Activated CD4-positive, alpha-beta memory T cell treated with anti-CD3 and anti-CD28 coated beads for 36 hours (primary cell): ENCODE results near the gene MTMR12. TPM values are rescaled to one million over a fixed set of nuclear protein-coding genes. Genes with fewer than 3 reads are reported as not detected.

Experiments
- CTCF ChIA-PET: fragments of 350-600 bp; sonication (Branson Sonifier 250); formaldehyde crosslinking; loops from one replicate; lab custom pipeline; 2021; ENCODE audit warnings: antibody characterized with exemption, inconsistent platforms; lab: Charles Lee
- POLR2A ChIA-PET: fragments of 350-600 bp; sonication (Branson Sonifier 250); formaldehyde crosslinking; loops from one replicate; lab custom pipeline; 2021; ENCODE audit warnings: antibody characterized with exemption; lab: Charles Lee
- DNase-seq: peaks from one replicate; pipeline ENCODE4 v3.0.0-alpha.2; 2020
- H3K27ac Mint-ChIP-seq: one replicate; pipeline ENCODE4 v1.8.0; 2021; ENCODE audit warnings: mixed read lengths
- H3K27me3 Mint-ChIP-seq: one replicate; pipeline ENCODE4 v1.8.0; 2021; ENCODE audit warnings: mixed read lengths
- H3K36me3 Mint-ChIP-seq: one replicate; pipeline ENCODE4 v1.8.0; 2021; ENCODE audit warnings: mixed read lengths
- H3K4me1 Mint-ChIP-seq: one replicate; pipeline ENCODE4 v1.8.0; 2021; ENCODE audit warnings: low read depth, mixed read lengths
- H3K4me3 Mint-ChIP-seq: one replicate; pipeline ENCODE4 v1.8.0; 2021; ENCODE audit warnings: mild to moderate bottlenecking, mixed read lengths
- H3K9me3 Mint-ChIP-seq: one replicate; pipeline ENCODE4 v1.8.0; 2021; ENCODE audit warnings: mixed read lengths
- intact Hi-C: fragments of 100-400 bp; cut with micrococcal nuclease; formaldehyde crosslinking; loops from one replicate; pipeline ENCODE4 v1.15.1; 2023
- total RNA-seq, 2 experiments: library from RNA; stranded (reverse); gene quantifications; one replicate each; pipeline ENCODE4 v1.2.3, GENCODE V29; 2021

Gene MTMR12
- total RNA-seq, 2 experiments from 2014 or later, result 22.3 to 22.4 TPM

DNA sequence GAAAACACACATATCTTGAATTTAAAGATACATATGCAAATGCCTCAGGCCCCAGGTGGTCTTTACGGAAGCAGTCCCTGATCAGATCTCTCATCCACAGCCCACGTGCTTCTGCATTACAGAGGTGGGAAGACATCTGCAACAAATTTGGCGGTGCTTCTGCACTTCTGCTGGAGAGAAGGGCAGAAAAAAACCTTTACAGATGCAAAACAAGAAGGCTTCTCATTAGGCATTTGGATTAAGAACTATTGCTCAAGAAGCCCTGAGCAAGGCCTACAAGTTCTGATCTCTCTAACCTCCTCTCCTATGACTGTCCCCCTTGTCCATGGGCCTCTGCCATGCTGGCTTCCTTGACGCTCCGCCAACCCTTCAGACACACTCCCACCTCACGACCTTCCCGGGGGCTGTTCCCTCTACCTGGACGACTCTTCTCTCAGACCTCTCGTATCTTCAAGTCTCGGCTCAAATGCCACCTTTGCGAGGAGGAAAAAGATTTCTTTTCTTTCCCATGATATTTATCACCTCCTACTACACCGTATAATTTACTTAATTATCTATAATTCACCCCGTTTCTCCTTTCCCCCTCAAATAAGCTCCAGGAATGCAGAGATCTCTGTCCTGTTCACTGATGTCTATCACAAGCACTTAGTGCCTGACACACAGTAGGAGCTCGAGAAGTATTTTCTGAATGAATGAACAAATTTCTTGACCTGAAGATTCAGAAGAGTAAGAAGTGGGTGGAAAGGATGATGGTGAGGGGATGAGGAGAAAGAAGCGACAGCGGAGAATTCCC lies 1.1 kb downstream of the MTMR12 start:
- no peaks in the 10 kb centered on the region for H3K9me3 Mint-ChIP-seq
- POLR2A ChIA-PET, result interaction anchor here (1.9 kb wide), 1 partner anchor 14 kb away, joined by 5 read pairs; no protein-coding TSS in a partner anchor
- intact Hi-C loops, result loop anchor here (5.0 to 10.0 kb wide), 3 partner anchors 49 to 777 kb away; partner anchors contain the start of genes C5orf22 and DROSHA
- peaks cover 4% of the 10 kb centered on the region for H3K36me3 Mint-ChIP-seq
- H3K27ac Mint-ChIP-seq, result peak overlapping the region; percentile 53
- no peaks in the 10 kb centered on the region for H3K27me3 Mint-ChIP-seq
- no peak for DNase-seq
- H3K4me1 Mint-ChIP-seq, result peaks cover 26% of the 10 kb centered on the region
- peak overlapping the region; percentile 86 for H3K4me3 Mint-ChIP-seq
- CTCF ChIA-PET, result interaction anchor here (0.9 to 1.1 kb wide), 2 partner anchors 27 to 195 kb away, joined by 3 read pairs; no protein-coding TSS in a partner anchor

DNA sequence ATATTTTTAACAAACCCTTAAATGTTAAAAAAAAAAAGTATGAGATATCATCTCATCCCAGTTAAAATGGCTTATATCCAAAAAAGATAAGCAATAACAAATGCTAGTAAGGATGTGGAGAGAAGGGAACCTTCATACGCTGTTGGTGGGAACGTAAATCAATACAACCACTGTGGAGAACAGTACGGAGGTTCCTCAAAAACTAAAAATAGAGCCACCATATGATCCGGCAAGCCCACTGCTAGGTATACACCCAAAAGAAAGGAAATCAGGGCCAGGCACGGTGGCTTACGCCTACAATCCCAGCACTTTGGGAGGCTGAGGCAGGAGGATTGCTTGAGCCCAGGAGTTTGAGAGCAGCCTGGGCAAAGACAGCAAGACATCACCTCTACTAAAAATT lies 3.0 kb downstream of the MTMR12 start:
- Mint-ChIP-seq H3K27ac (no peak overlapping the region), H3K4me3 (no peak overlapping the region), H3K36me3 (peaks cover 5% of the 10 kb centered on the region), H3K9me3 (no peaks in the 10 kb centered on the region), H3K4me1 (peaks cover 37% of the 10 kb centered on the region), H3K27me3 (no peaks in the 10 kb centered on the region)
- DNase-seq, result no peak
- ChIA-PET POLR2A (no interaction called here), CTCF (interaction anchor here (1.0 to 1.9 kb wide), 2 partner anchors 20 to 77 kb away, joined by 3 to 8 read pairs; no protein-coding TSS in a partner anchor)
- intact Hi-C loops, result loop anchor here (5.0 to 10.0 kb wide), 3 partner anchors 47 to 775 kb away; partner anchors contain the start of genes C5orf22 and DROSHA

DNA sequence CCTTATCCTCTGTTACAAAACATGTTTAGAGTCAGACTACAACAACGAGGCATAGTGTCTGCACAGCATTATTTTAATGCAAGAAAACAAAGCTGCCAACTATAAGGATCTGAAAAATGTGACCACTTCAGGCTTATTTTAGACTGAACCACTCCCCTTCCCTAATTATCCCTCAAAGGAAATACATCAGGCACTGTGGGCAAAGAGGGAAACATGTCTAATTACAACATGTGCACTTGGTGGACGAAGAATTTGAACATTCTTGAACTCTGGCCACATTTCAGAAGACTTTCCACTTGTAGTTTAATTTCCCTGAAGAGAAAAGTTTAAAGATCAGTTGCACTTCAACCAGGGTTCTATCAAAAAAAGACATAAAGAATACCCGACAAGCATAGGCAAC lies 3.8 kb downstream of the MTMR12 start:
- Mint-ChIP-seq H3K27ac (no peak overlapping the region), H3K4me3 (no peak overlapping the region), H3K4me1 (peaks cover 41% of the 10 kb centered on the region), H3K36me3 (peaks cover 7% of the 10 kb centered on the region), H3K27me3 (no peaks in the 10 kb centered on the region), H3K9me3 (no peaks in the 10 kb centered on the region)
- DNase-seq, result no peak
- POLR2A ChIA-PET, result no interaction called here
- intact Hi-C loops, result no loop called here
- CTCF ChIA-PET, result interaction anchor here (1.0 to 1.9 kb wide), 2 partner anchors 21 to 76 kb away, joined by 3 to 8 read pairs; no protein-coding TSS in a partner anchor

DNA sequence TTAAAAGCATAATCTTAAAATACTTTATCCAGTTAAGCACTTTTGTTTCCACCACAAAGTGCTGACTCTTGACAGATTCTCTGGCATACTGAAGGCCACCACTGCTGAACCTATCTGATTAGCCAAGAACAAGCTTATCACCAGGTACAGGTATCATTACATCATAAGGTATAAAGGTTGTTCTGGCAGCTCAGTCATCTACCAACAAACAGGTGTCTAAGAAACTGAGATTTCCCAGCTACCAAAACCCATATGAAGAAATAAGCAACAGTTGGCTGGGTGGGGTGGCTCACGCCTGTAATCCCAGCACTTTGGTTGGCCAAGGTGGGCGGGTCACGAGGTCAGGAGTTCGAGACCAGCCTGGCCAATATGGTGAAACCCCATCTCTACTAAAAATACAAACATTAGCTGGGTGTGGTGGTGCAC lies 5.0 kb downstream of the MTMR12 start:
- Mint-ChIP-seq H3K27ac (no peak overlapping the region), H3K9me3 (no peaks in the 10 kb centered on the region), H3K4me1 (peaks cover 52% of the 10 kb centered on the region), H3K36me3 (peaks cover 7% of the 10 kb centered on the region), H3K27me3 (no peaks in the 10 kb centered on the region), H3K4me3 (no peak overlapping the region)
- intact Hi-C loops, result no loop called here
- CTCF ChIA-PET, result no interaction called here
- DNase-seq, result no peak
- POLR2A ChIA-PET, result no interaction called here

DNA sequence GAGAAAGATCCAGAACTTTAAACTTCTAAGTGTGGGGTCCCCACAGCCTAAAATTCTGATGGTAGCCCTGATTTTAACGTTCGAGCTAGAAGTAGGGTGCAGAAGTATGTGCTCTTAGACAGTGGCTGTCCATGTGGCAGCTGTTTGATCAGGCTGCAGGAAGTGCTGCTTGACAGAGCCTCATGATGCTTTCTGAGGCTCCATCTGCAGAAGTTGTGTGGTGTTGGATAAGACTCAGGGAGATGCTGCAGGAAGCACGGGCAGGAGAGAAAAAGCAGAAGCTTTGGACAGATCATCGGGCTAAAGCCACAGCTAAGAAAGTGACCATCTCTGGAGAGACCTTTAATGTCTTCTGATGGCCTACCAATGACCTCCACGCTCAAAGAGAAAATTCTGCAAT lies 8.1 kb downstream of the MTMR12 start:
- DNase-seq, result no peak
- intact Hi-C loops, result no loop called here
- H3K27me3 Mint-ChIP-seq, result no peaks in the 10 kb centered on the region
- H3K4me1 Mint-ChIP-seq, result peaks cover 45% of the 10 kb centered on the region
- H3K4me3 Mint-ChIP-seq, result no peak overlapping the region
- H3K9me3 Mint-ChIP-seq, result no peaks in the 10 kb centered on the region
- H3K36me3 Mint-ChIP-seq, result peaks cover 4% of the 10 kb centered on the region
- CTCF ChIA-PET, result interaction anchor here (1.6 kb wide), 1 partner anchor 72 kb away, joined by 4 read pairs; no protein-coding TSS in a partner anchor
- H3K27ac Mint-ChIP-seq, result no peak overlapping the region
- POLR2A ChIA-PET, result no interaction called here

DNA sequence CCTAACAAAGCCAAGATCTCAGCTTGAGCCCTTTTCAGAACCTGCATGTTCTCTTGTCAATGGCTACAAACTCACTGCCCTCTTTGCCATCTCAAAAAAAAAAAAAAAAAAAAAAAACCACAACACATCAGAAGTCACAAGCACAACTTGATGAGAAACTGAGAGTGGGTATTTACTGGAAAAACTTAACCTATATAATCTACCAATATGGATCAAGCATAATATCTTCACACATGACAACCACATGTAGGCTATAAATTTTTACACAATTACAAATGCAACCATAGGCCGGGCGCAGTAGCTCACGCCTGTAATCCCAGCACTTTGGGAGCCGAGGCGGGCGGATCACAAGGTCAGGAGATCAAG lies 9.0 kb downstream of the MTMR12 start:
- Mint-ChIP-seq H3K4me1 (peaks cover 42% of the 10 kb centered on the region), H3K27ac (no peak overlapping the region)
- CTCF ChIA-PET, result interaction anchor here (1.6 kb wide), 1 partner anchor 71 kb away, joined by 4 read pairs; no protein-coding TSS in a partner anchor

DNA sequence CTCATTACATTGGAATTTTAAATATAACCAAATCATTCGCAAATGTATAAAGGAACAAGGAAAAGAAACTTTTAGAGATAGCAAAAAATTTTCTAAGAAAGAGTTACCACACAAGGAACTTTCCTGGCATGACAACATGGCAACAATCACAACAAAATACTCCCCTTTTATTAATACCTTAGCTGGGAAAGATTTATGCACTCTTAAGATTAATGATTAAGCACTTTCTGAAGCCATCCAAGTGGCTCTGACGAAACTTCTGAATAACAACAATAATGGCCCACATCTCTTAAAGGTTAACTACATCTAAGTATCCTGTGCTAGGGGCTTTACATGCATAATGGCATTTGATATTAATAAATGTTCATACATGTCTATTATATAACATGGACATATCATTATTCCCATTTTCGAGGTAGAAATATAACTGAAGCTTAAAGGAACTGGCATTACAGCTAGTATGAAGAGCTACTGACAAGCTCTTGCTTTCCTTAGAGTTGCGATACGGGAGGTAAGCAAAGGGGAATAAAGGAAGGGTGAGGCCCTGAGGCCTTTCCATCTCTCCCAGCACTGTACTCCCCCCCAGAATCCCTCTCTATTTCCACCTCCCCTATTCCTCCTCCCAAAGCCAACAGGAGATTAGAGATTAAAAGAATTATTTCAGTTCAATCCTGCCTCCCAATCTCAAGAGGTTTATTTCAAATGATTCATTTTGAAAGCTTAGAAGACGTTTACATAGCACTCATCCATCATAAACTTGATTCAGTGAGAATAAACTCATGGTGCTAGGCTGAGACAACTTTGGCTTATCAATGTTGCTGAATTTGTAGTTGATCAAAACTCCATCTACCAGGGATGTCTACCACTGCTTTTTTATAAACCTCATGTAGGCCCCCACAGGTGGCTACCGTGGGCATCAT lies 9.6 kb downstream of the MTMR12 start:
- DNase-seq, result no peak
- Mint-ChIP-seq H3K9me3 (no peaks in the 10 kb centered on the region), H3K27ac (no peak overlapping the region), H3K27me3 (no peaks in the 10 kb centered on the region), H3K36me3 (peaks cover 6% of the 10 kb centered on the region), H3K4me1 (peaks cover 46% of the 10 kb centered on the region), H3K4me3 (no peak overlapping the region)
- intact Hi-C loops, result no loop called here
- CTCF ChIA-PET, result no interaction called here
- POLR2A ChIA-PET, result no interaction called here

More for the DNA sequence above, 9.0 kb downstream of the MTMR12 start:
- intact Hi-C loops, result no loop called here
- DNase-seq, result no peak
- Mint-ChIP-seq H3K36me3 (peaks cover 6% of the 10 kb centered on the region), H3K27me3 (no peaks in the 10 kb centered on the region), H3K9me3 (no peaks in the 10 kb centered on the region), H3K4me3 (no peak overlapping the region)
- POLR2A ChIA-PET, result no interaction called here

DNA sequence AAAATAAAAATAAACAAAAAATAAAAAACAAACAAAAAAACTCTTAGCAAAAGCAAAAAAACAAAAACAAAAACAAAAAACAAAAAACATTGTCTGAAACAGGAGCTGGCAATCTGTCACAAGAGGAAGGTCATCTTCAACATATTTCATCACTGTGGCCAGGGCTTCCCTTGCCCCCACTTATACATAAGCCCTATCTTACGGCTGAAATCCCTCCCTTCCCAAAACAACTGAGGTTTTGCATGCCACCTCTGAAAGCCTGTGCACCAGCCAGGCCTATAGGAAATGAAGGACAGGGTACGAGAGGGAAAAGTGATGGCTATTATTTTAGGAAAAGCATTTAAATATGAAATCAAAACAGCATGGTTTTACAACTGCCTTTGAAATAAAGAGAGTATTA lies 10.8 kb downstream of the MTMR12 start:
- peaks cover 54% of the 10 kb centered on the region for H3K4me1 Mint-ChIP-seq
- no peaks in the 10 kb centered on the region for H3K9me3 Mint-ChIP-seq
- DNase-seq, result no peak
- H3K27ac Mint-ChIP-seq, result no peak overlapping the region
- ChIA-PET CTCF (no interaction called here), POLR2A (no interaction called here)
- H3K4me3 Mint-ChIP-seq, result no peak overlapping the region
- intact Hi-C loops, result no loop called here
- no peaks in the 10 kb centered on the region for H3K27me3 Mint-ChIP-seq
- peaks cover 10% of the 10 kb centered on the region for H3K36me3 Mint-ChIP-seq

DNA sequence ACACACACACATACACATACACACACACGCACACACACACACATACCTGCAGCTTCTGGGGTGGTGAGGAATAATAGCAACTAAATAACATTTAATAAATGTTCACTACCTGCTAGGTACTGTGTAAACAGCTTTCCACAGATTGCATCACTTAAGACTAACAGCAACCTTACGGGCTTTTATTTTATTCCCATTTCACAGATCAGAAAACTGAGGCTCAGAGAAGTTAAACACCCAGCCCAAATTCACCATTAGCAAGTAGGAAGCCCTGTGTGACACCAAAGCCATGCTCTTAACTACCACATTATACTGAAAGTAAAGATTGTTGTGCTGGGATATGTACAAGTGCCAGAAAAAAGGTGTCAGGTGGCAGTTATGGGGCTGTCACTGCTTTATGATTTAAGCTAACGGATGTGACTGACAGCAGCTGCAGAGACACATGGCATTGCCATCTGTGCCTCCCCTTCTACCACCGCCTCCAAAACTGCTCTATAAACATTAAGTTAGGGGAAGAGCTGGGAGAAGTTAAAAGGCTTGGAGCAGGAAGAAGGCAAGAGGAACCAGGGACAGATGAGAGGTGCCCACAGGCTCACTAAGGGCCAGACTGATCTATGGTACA lies 13.6 kb downstream of the MTMR12 start:
- Mint-ChIP-seq H3K27me3 (no peaks in the 10 kb centered on the region), H3K27ac (no peak overlapping the region), H3K9me3 (no peaks in the 10 kb centered on the region), H3K36me3 (peaks cover 7% of the 10 kb centered on the region), H3K4me3 (no peak overlapping the region), H3K4me1 (peaks cover 39% of the 10 kb centered on the region)
- CTCF ChIA-PET, result no interaction called here
- POLR2A ChIA-PET, result no interaction called here
- intact Hi-C loops, result no loop called here
- no peak for DNase-seq

DNA sequence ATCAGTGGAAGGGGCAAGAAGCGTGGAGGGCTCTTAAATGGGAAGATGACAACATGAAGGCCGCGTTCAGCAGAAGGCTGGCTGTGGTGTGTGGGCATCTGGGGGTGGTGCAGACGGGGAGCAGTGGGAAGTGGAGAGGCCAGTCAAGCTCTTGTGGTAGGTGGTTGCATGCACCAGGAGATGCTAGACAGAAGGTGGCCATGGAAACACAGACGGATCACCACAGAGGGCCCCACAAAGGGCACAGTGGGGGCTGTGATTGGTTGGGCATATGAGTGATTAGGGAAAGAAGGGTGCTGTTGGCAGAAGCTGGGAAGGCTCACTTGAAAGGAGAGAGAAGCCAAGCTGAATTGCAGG lies 14.7 kb downstream of the MTMR12 start:
- H3K27me3 Mint-ChIP-seq, result no peaks in the 10 kb centered on the region
- H3K36me3 Mint-ChIP-seq, result peaks cover 14% of the 10 kb centered on the region
- DNase-seq, result peak; percentile 44
- H3K4me1 Mint-ChIP-seq, result peaks cover 29% of the 10 kb centered on the region
- intact Hi-C loops, result no loop called here
- no peak overlapping the region for H3K4me3 Mint-ChIP-seq
- H3K27ac Mint-ChIP-seq, result no peak overlapping the region
- no peaks in the 10 kb centered on the region for H3K9me3 Mint-ChIP-seq
- ChIA-PET CTCF (interaction anchor here (1.0 kb wide), 1 partner anchor 292 kb away, joined by 3 read pairs; no protein-coding TSS in a partner anchor), POLR2A (interaction anchor here (0.9 to 1.7 kb wide), 4 partner anchors 12 to 17 kb away, joined by 3 to 6 read pairs (median 4); partner anchors contain the start of gene MTMR12)
